DOHH2 (cell line): ENCODE results near the gene MACROD1.

Experiments
- CTCF ChIP-seq: fragments of 200-600 bp; sonication (generic); IDR thresholded peaks from one replicate; pipeline ENCODE4 v1.5.1; 2014; ENCODE audit warnings: antibody characterized with exemption, mild to moderate bottlenecking, low read depth, low read length; ENCODE audit not compliant: poor library complexity, severe bottlenecking
- EZH2phosphoT487 ChIP-seq: fragments of 200-600 bp; sonication (generic); IDR thresholded peaks from 2 replicates; pipeline ENCODE4 v1.6.1; 2017; ENCODE audit warnings: borderline replicate concordance, mild to moderate bottlenecking, antibody characterized with exemption, low read length, moderate library complexity, mixed read lengths

- TF ChIP-seq CTCF (no peak), EZH2phosphoT487 (no peak)
These were observed 76.4 kb downstream of the MACROD1 start for GRCh38 chr11:64089493-64089892.
